ENCODE measurements around the gene XPNPEP3.
"Not testable (repeated sequence)": the region's sequence is repeated elsewhere in the genome, so short reads cannot be mapped to it uniquely, and the experiment has no call there.

XPNPEP3 gene

DNA sequence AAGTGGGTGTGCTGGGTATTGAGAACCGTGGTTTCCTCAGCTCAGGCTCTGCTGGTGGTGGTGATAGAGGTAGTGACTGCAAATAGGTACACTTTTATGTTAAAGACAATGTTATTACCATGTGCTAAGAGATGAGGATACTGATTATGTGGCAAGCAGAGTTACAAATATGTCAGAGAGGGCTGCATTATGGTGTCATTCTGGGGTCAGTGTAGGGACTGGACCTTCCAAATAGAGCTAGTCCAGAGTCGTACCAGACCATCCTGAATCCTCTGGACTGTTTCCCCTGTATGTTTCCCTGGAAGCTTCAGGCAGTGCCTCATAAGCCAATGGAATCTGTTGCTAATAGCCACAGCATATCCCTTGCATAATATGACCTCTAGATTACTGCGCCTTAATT lies 5.1 kb downstream of the XPNPEP3 start, which contains the start of gene DNAJB7:
TSS of gene DNAJB7 (minus strand) at position 101 of the 400 bp plus-strand sequence. CDS start 119 bp downstream, outside the sequence.
- Histone ChIP-seq H3K27ac (no peak within 1 kb of the TSS), H3K4me3 (no peak within 1 kb of the TSS)
- no peak for DNase-seq (ENCODE audit: low spot score)
- TF ChIP-seq CTCF (IDR thresholded peaks at IDR 0.05): no peak

GRCh38 chr22:40862537-40862936 lies 5.6 kb downstream of the XPNPEP3 start:
- Histone ChIP-seq H3K27ac (no peak overlapping the region), H3K4me3 (no peak overlapping the region)
- DNase-seq (ENCODE audit: low spot score): no peak
- TF ChIP-seq CTCF (IDR thresholded peaks at IDR 0.05): no peak

DNA sequence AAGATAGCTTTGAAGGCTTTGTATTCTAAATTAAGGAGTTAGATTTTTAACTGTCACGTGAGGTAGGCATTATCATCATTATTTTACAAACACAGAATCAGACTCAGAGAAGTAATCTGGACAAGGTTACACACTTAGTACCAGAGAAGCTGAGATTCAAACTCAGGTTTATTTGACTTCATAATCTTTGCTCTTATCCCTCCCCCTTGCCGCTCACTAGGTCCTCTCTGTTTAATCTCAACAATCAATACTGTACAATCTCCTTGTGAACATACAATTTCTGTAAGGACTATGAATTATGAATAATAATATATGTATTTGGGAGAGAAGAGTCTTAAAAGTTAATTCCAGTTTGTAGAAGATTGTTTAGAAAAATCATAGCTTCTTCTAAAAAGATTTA lies 10.2 kb downstream of the XPNPEP3 start:
- Histone ChIP-seq H3K27ac (no peak overlapping the region), H3K4me3 (no peak overlapping the region)
- DNase-seq (ENCODE audit: low spot score): no peak
- TF ChIP-seq CTCF (IDR thresholded peaks at IDR 0.05): no peak

GRCh38 chr22:40868379-40868778 lies 11.4 kb downstream of the XPNPEP3 start:
- H3K27ac ChIP-seq: not testable (repeated sequence)

GRCh38 chr22:40874016-40874415 lies 17.1 kb downstream of the XPNPEP3 start:
- TF ChIP-seq CTCF (IDR thresholded peaks at IDR 0.05): no peak
- H3K4me3 ChIP-seq: no peak overlapping the region
- no peak overlapping the region for H3K27ac ChIP-seq
- DNase-seq (ENCODE audit: low spot score): no peak

More at GRCh38 chr22:40868379-40868778, 11.4 kb downstream of the XPNPEP3 start:
- DNase-seq (ENCODE audit: low spot score); H3K4me3 ChIP-seq: not testable (repeated sequence)

DNA sequence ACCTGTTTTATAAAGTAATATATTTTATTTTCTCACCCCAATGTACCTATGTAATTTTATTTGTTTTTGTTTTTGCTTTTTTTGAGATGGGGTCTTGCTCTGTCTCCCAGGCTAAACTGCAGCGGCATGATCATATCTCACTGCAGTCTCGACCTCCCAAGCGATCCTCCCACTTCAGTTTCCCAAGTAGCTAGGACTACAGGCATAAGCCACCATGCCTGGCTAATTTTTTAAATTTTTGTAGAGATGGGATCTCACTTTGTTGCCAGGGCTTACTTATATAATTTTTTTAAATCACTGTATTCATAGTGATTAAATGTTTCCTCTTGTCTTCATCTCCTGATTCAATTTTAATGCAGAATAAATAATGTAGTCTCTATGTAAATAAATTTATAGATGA lies 18.2 kb downstream of the XPNPEP3 start:
- Histone ChIP-seq H3K27ac (no peak overlapping the region), H3K4me3 (no peak overlapping the region)
- no peak for TF ChIP-seq CTCF (IDR thresholded peaks at IDR 0.05)
- DNase-seq (ENCODE audit: low spot score): no peak

DNA sequence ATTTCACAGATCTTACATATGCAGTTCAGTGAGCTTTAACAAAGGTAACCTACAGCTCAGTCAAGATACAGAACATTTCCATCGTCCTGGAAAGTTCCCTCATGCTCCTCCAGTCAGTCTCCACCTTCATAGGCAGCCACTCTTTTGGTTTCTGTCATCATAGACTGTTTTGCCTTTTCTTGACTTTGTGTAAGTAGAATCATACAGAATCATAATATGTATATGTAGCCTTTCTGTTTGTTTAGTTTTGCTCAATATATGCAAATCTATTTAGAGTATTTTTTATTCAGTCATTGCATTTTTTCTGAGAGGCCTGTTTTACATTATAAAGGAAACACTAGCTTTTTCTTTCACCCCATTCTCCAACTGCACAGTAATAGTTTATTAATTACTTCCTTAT lies 20.0 kb downstream of the XPNPEP3 start:
- Histone ChIP-seq H3K4me3 (no peak overlapping the region), H3K27ac (no peak overlapping the region)
- TF ChIP-seq CTCF (IDR thresholded peaks at IDR 0.05): no peak
- no peak for DNase-seq (ENCODE audit: low spot score)

- Histone ChIP-seq H3K27ac (no peak overlapping the region), H3K4me3 (no peak overlapping the region)
- no peak for DNase-seq (ENCODE audit: low spot score)
- no peak for TF ChIP-seq CTCF (IDR thresholded peaks at IDR 0.05)
Measured at GRCh38 chr22:40877488-40877887, 20.5 kb downstream of the XPNPEP3 start.

All from coronary artery (tissue), 2 donors.